ENCODE results near the gene LY6G6F.

DNA sequence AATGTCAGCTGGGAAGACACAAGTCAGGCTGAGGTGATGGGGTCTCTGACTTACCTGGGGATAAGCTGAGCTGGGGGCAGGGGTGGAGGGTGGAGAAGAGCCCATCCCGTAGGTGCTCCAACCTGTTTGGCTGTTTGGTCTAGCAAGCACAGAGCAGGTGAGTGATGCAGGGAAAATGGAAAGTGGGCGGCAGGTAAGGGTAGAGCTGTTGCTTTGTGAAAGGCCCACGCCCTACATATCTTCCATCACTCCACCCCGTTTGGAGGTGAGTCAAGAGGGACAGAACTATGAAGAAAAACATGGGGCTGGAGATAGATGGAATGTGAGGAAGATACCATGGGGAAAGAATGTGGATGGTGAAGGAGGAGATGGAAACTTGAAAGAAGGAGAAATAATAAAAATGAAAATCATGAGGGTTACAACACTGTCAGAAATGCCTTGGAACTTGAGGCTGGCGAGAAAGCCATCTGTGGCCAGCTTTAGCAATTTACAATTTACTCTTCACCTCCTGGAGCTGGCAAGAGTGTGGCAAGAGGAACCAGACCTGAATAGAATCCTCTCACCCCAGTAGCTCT is 13.6 kb downstream of the LY6G6F start:
- TF ChIP-seq, protein P1, sequence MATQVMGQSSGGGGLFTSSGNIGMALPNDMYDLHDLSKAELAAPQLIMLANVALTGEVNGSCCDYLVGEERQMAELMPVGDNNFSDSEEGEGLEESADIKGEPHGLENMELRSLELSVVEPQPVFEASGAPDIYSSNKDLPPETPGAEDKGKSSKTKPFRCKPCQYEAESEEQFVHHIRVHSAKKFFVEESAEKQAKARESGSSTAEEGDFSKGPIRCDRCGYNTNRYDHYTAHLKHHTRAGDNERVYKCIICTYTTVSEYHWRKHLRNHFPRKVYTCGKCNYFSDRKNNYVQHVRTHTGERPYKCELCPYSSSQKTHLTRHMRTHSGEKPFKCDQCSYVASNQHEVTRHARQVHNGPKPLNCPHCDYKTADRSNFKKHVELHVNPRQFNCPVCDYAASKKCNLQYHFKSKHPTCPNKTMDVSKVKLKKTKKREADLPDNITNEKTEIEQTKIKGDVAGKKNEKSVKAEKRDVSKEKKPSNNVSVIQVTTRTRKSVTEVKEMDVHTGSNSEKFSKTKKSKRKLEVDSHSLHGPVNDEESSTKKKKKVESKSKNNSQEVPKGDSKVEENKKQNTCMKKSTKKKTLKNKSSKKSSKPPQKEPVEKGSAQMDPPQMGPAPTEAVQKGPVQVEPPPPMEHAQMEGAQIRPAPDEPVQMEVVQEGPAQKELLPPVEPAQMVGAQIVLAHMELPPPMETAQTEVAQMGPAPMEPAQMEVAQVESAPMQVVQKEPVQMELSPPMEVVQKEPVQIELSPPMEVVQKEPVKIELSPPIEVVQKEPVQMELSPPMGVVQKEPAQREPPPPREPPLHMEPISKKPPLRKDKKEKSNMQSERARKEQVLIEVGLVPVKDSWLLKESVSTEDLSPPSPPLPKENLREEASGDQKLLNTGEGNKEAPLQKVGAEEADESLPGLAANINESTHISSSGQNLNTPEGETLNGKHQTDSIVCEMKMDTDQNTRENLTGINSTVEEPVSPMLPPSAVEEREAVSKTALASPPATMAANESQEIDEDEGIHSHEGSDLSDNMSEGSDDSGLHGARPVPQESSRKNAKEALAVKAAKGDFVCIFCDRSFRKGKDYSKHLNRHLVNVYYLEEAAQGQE (IDR thresholded peaks at IDR 0.05; ENCODE audit: low read depth): no peak
- TF ChIP-seq TCF12 (IDR thresholded peaks at IDR 0.05; ENCODE audit: low read depth) (no peak), FOXM1 (IDR thresholded peaks at IDR 0.05; ENCODE audit: borderline replicate concordance, low read depth) (no peak), CEBPB (IDR thresholded peaks at IDR 0.05) (no peak), EP300 (IDR thresholded peaks at IDR 0.05; ENCODE audit: borderline replicate concordance) (no peak), CREB1 (IDR thresholded peaks at IDR 0.05; ENCODE audit: low read depth) (no peak)
- TF ChIP-seq, protein P2, sequence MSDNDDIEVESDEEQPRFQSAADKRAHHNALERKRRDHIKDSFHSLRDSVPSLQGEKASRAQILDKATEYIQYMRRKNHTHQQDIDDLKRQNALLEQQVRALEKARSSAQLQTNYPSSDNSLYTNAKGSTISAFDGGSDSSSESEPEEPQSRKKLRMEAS (IDR thresholded peaks at IDR 0.05): no peak

Measured in Ishikawa (cell line).